ENCODE measurements around the gene WFDC2.

WFDC2 gene

GRCh38 chr20:45436732-45437485, 32.6 kb upstream of the WFDC2 start:
- DNase-seq (ENCODE audit: extremely low read depth, insufficient read length): peak; percentile 77
- peak; percentile 89 for TF ChIP-seq CTCF (IDR thresholded peaks at IDR 0.05; ENCODE audit: insufficient read depth, low read length, poor library complexity, severe bottlenecking)
- Histone ChIP-seq H3K4me3 (replicated peaks; ENCODE audit: low read depth, low read length) (peak overlapping the region; percentile 45), H3K36me3 (ENCODE audit: control insufficient read depth, insufficient read depth, low read length) (no peaks in the 10 kb centered on the region; the same call in 1 of the 2 replicates), H3K27me3 (replicated peaks; ENCODE audit: control insufficient read depth, insufficient read depth, low read length) (no peaks in the 10 kb centered on the region)

GRCh38 chr20:45440424-45440823, 29.1 kb upstream of the WFDC2 start:
- H3K36me3 ChIP-seq (ENCODE audit: control insufficient read depth, insufficient read depth, low read length): no peaks in the 10 kb centered on the region
- no peak for DNase-seq (ENCODE audit: extremely low read depth, insufficient read length)
- H3K27me3 ChIP-seq (replicated peaks; ENCODE audit: control insufficient read depth, insufficient read depth, low read length): no peaks in the 10 kb centered on the region
- no peak overlapping the region for H3K4me3 ChIP-seq (replicated peaks; ENCODE audit: low read depth, low read length)
- no peak for TF ChIP-seq CTCF (IDR thresholded peaks at IDR 0.05; ENCODE audit: insufficient read depth, low read length, poor library complexity, severe bottlenecking)

GRCh38 chr20:45440891-45441685, 28.5 kb upstream of the WFDC2 start:
- H3K36me3 ChIP-seq (ENCODE audit: control insufficient read depth, insufficient read depth, low read length): no peaks in the 10 kb centered on the region
- no peak for DNase-seq (ENCODE audit: extremely low read depth, insufficient read length)
- TF ChIP-seq CTCF (IDR thresholded peaks at IDR 0.05; ENCODE audit: insufficient read depth, low read length, poor library complexity, severe bottlenecking): no peak
- no peak overlapping the region for H3K4me3 ChIP-seq (replicated peaks; ENCODE audit: low read depth, low read length)
- H3K27me3 ChIP-seq (replicated peaks; ENCODE audit: control insufficient read depth, insufficient read depth, low read length): no peaks in the 10 kb centered on the region

- Histone ChIP-seq H3K27me3 (replicated peaks; ENCODE audit: control insufficient read depth, insufficient read depth, low read length) (no peaks in the 10 kb centered on the region), H3K36me3 (ENCODE audit: control insufficient read depth, insufficient read depth, low read length) (no peaks in the 10 kb centered on the region), H3K4me3 (replicated peaks; ENCODE audit: low read depth, low read length) (no peak overlapping the region)
- TF ChIP-seq CTCF (IDR thresholded peaks at IDR 0.05; ENCODE audit: insufficient read depth, low read length, poor library complexity, severe bottlenecking): no peak
- no peak for DNase-seq (ENCODE audit: extremely low read depth, insufficient read length)
These were observed 27.8 kb upstream of the WFDC2 start for GRCh38 chr20:45441746-45442145.

- Histone ChIP-seq H3K4me3 (replicated peaks; ENCODE audit: low read depth, low read length) (no peak overlapping the region), H3K36me3 (ENCODE audit: control insufficient read depth, insufficient read depth, low read length) (no peaks in the 10 kb centered on the region), H3K27me3 (replicated peaks; ENCODE audit: control insufficient read depth, insufficient read depth, low read length) (no peaks in the 10 kb centered on the region)
- no peak for DNase-seq (ENCODE audit: extremely low read depth, insufficient read length)
- no peak for TF ChIP-seq CTCF (IDR thresholded peaks at IDR 0.05; ENCODE audit: insufficient read depth, low read length, poor library complexity, severe bottlenecking)
These were observed 25.5 kb upstream of the WFDC2 start for GRCh38 chr20:45444050-45444449.
